Ovary (tissue), 3 donors: ENCODE results near the gene STK32A.

Source experiments
- CTCF ChIP-seq, 3 donors: fragments of 450-650 bp in 2 of 3; fragments of 200-600 bp in 1 of 3; IDR thresholded peaks; one replicate each; pipeline versions ENCODE4 v1.5.1 to v1.8.0; 2016 to 2022; ENCODE audit warnings: antibody characterized with exemption in 3 of 3, mild to moderate bottlenecking in 1 of 3
- EP300 ChIP-seq: sonication (generic); formaldehyde crosslinking; IDR thresholded peaks from one replicate; pipeline ENCODE4 v1.6.1; 2017; ENCODE audit warnings: antibody characterized with exemption
- POLR2A ChIP-seq: fragments of 450-650 bp; IDR thresholded peaks from one replicate; pipeline ENCODE4 v1.6.1; 2017; ENCODE audit warnings: antibody characterized with exemption, mild to moderate bottlenecking, moderate library complexity
- donor health status: DM: no; HTN: no; CAD: no.

GRCh38 chr5:147348451-147348850, 113.6 kb downstream of the STK32A start:
- no peak for TF ChIP-seq CTCF (IDR thresholded peaks at IDR 0.05)
- no peak for TF ChIP-seq POLR2A
- TF ChIP-seq EP300 = no peak
